Esophagus muscularis mucosa (tissue), 3 donors: ENCODE measurements around the gene LIN7B.

ENCODE experiments used
- POLR2A ChIP-seq: fragments of 450-650 bp; IDR thresholded peaks from one replicate; pipeline ENCODE4 v1.6.1; 2017; ENCODE audit warnings: antibody characterized with exemption, moderate library complexity, mild to moderate bottlenecking, low read depth
- POLR2AphosphoS5 ChIP-seq, 2 donors: sonication (generic); formaldehyde crosslinking; IDR thresholded peaks; one replicate each; pipeline ENCODE4 v1.6.1; 2017; ENCODE audit warnings: antibody characterized with exemption in 2 of 2
- TF ChIP-seq, protein P1 (sequence below), 3 experiments: fragments of 200-600 bp in 2 of 3; fragments of 450-650 bp in 1 of 3; sonication (generic) in 2 of 3; IDR thresholded peaks; one replicate each; pipeline ENCODE4 v1.5.1; 2017 to 2019; ENCODE audit warnings: antibody characterized with exemption in 3 of 3, mild to moderate bottlenecking in 2 of 3, moderate library complexity in 1 of 3

DNA sequence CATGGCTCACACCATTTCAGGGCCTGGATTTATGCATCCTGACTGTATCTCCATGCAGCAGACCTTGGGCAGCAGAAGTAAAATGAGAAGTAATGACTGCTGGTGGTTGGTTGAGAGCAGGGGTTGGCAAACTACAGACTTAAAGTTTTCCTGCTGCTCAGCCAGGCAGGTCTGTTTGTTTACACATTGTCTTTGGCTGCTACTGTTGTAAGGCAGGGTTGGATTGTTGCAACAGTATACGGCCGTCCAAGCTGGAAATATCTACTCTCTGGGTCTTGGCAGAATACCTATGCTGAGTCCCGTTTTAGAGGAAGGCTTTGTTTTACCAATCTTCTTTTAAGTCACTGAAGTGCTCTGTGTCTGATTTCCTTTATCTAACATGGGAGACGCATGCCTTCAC, 15.4 kb upstream of the LIN7B start:
- TF ChIP-seq POLR2AphosphoS5 (IDR thresholded peaks at IDR 0.05) (no peak), POLR2A (no peak)
- TF ChIP-seq, protein P1, sequence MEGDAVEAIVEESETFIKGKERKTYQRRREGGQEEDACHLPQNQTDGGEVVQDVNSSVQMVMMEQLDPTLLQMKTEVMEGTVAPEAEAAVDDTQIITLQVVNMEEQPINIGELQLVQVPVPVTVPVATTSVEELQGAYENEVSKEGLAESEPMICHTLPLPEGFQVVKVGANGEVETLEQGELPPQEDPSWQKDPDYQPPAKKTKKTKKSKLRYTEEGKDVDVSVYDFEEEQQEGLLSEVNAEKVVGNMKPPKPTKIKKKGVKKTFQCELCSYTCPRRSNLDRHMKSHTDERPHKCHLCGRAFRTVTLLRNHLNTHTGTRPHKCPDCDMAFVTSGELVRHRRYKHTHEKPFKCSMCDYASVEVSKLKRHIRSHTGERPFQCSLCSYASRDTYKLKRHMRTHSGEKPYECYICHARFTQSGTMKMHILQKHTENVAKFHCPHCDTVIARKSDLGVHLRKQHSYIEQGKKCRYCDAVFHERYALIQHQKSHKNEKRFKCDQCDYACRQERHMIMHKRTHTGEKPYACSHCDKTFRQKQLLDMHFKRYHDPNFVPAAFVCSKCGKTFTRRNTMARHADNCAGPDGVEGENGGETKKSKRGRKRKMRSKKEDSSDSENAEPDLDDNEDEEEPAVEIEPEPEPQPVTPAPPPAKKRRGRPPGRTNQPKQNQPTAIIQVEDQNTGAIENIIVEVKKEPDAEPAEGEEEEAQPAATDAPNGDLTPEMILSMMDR (IDR thresholded peaks at IDR 0.05) = no peak
